Epidermal melanocyte (primary cell): ENCODE data around the gene USB1.
A peak's percentile ranks its signal among the peaks of the same experiment; 100 is the strongest.

ENCODE experiments used
- DNase-seq: peaks from one replicate; pipeline ENCODE4 v3.0.0; 2011; ENCODE audit warnings: low spot score; ENCODE audit not compliant: insufficient read length

The USB1 gene

GRCh38 chr16:58016840-58017446 lies 15.7 kb downstream of the USB1 start:
- no peak for DNase-seq

GRCh38 chr16:58018803-58019202 lies 17.6 kb downstream of the USB1 start:
- DNase-seq, result no peak

- no peak for DNase-seq
These were observed 18.8 kb downstream of the USB1 start for GRCh38 chr16:58019866-58020538.

GRCh38 chr16:58020628-58021521 lies 19.7 kb downstream of the USB1 start:
- DNase-seq, result no peak

- DNase-seq, result no peak
These were observed 20.7 kb downstream of the USB1 start for GRCh38 chr16:58021661-58022551.

GRCh38 chr16:58022601-58023371 lies 21.6 kb downstream of the USB1 start:
- DNase-seq, result no peak

- DNase-seq, result no peak
These were observed 23.5 kb downstream of the USB1 start for GRCh38 chr16:58024486-58025350.

- no peak for DNase-seq
These were observed 24.3 kb downstream of the USB1 start, which contains the start of gene MMP15 for GRCh38 chr16:58025351-58026138. Gene MMP15, plus strand, starts transcription at chr16:58025754. Its CDS starts 597 bp downstream, at chr16:58026351.

GRCh38 chr16:58026139-58026704 lies 25.0 kb downstream of the USB1 start:
- DNase-seq, result no peak

GRCh38 chr16:58026705-58027160 lies 25.5 kb downstream of the USB1 start:
- DNase-seq, result no peak

GRCh38 chr16:58027161-58027915 lies 26.1 kb downstream of the USB1 start:
- DNase-seq, result no peak

- peak; percentile 2 for DNase-seq
These were observed 26.8 kb downstream of the USB1 start for GRCh38 chr16:58027916-58028455.

- DNase-seq, result no peak
These were observed 27.4 kb downstream of the USB1 start for GRCh38 chr16:58028541-58029070.

- no peak for DNase-seq
These were observed 28.2 kb downstream of the USB1 start for GRCh38 chr16:58029410-58029809.

- no peak for DNase-seq
These were observed 29.1 kb downstream of the USB1 start for GRCh38 chr16:58030136-58030840.
